Renal cortical epithelial cell (primary cell): ENCODE data around the gene DMBT1. TPM values are rescaled to one million over a fixed set of nuclear protein-coding genes. Genes with fewer than 3 reads are reported as not detected.
"Not testable (repeated sequence)": the region's sequence is repeated elsewhere in the genome, so short reads cannot be mapped to it uniquely, and the experiment has no call there.

Experiments
- DNase-seq: peaks from one replicate; pipeline ENCODE4 v3.0.0-alpha.2; 2011; ENCODE audit warnings: low read depth
- total RNA-seq: library from RNA; depleted of rRNA; stranded (reverse); fragments of >200 nt; gene quantifications from 2 replicates; pipeline ENCODE4 v1.2.3, GENCODE V29; 2014

Gene DMBT1
- total RNA-seq, 1 donor from 2014 or later: under 0.01 TPM

- not testable (repeated sequence) for DNase-seq
Observed at GRCh38 chr10:122586070-122586469, 25.5 kb downstream of the DMBT1 start.

DNA sequence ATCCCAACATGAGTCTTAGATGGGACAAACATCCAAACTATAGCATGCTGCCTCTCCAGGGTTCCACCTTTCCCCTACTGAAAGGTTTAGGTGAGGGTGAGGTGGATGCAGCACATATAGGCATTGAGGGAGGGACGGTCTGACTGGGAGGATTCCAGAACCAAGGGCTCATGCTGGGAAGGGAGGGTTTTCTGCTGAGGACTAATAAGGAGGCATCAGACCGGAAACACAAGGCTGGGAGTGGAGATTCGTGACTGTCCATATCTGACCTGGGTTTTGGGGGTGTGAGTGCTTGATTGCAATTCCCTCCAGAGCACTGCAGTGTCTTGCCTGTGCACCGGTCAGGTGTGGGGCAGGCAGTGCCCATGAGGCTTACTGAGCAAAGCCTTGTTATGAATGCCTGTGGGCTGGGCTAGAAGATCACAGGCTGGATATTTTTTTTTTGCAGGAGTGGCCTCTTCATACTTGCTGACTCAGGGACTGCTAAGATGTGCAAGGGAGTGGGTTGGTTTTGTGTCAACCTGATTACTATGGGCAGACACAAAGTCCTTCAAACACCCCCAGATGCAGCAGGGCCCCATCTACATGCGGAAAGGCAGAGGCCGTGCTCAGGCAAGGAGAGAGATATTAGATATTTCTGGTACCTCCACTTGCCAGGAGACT, 26.7 kb downstream of the DMBT1 start:
- no peak for DNase-seq

GRCh38 chr10:122588381-122588780, 27.8 kb downstream of the DMBT1 start:
- DNase-seq: no peak

- DNase-seq: no peak
Observed at GRCh38 chr10:122590153-122590552, 29.6 kb downstream of the DMBT1 start.

DNA sequence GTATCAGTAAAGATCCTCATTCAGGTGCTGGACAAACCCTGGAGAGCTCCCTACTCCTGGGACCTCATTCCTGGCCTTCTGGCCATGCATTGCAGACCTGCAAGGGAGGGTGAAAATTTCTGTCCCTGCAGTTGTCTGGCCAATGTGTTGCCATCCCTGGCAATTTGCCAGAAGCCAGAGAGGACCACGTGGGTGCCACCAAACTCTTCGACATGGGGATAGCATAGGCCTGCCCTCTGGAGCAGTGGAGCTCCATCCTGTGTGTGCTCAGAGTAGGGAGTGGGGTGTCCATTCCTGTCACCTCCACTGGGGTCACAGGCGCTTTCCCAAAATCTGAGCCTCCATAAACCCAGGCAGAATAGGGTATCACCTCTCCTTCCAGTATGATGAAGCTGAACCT, 31.2 kb downstream of the DMBT1 start:
- no peak for DNase-seq

DNA sequence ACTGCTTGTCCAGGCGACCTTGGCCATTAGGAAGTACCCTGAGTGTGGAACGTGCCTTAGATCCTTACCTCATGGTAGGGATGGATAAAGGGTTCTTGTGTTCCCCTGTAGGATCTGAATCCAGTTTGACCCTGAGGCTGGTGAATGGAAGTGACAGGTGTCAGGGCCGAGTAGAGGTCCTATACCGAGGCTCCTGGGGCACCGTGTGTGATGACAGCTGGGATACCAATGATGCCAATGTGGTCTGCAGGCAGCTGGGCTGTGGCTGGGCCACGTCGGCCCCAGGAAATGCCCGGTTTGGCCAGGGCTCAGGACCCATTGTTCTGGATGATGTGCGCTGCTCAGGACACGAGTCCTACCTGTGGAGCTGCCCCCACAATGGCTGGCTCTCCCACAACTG, 31.6 kb downstream of the DMBT1 start:
- DNase-seq: no peak

DNA sequence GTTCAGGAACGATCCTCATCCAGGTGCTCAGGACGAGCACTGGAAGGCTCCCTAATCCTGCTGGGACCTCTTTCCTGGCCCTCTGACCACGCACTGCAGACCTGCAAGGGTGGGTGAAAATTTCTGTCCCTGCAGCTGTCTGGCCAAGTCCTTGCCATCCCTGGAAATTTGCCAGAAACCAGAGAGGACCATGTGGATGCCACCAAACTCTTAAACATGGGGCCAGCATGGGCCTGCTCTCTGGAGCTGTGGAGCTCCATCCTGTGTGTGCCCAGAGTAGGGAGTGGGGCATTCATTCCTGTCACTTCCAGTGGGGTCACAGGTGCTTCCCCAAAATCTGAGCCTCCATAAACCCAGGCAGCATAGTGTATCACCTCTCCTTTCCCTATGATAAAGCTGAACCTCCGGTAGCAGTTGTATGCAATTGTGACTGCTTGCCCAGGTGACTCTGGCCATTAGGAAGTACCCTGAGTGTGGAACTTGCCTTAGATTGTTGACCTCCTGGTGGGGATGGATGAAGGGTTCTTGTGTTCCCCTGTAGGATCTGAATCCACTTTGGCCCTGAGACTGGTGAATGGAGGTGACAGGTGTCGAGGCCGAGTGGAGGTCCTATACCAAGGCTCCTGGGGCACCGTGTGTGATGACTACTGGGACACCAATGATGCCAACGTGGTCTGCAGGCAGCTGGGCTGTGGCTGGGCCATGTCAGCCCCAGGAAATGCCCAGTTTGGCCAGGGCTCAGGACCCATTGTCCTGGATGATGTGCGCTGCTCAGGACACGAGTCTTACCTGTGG, 57.1 kb downstream of the DMBT1 start:
- DNase-seq: no peak

GRCh38 chr10:122618461-122619165, 58.1 kb downstream of the DMBT1 start:
- DNase-seq: no peak

DNA sequence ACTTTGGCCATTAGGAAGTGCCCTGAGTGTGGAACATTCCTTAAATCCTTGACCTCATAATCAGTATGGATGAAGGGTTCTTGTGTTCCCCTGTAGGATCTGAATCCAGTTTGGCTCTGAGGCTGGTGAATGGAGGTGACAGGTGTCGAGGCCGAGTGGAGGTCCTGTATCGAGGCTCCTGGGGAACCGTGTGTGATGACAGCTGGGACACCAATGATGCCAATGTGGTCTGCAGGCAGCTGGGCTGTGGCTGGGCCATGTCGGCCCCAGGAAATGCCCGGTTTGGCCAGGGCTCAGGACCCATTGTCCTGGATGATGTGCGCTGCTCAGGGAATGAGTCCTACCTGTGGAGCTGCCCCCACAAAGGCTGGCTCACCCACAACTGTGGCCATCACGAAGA, 60.4 kb downstream of the DMBT1 start:
- DNase-seq: not testable (repeated sequence)

GRCh38 chr10:122624546-122624945, 64.0 kb downstream of the DMBT1 start:
- DNase-seq: no peak

GRCh38 chr10:122630526-122630925, 70.0 kb downstream of the DMBT1 start:
- DNase-seq: no peak

GRCh38 chr10:122632031-122632430, 71.5 kb downstream of the DMBT1 start:
- no peak for DNase-seq

DNA sequence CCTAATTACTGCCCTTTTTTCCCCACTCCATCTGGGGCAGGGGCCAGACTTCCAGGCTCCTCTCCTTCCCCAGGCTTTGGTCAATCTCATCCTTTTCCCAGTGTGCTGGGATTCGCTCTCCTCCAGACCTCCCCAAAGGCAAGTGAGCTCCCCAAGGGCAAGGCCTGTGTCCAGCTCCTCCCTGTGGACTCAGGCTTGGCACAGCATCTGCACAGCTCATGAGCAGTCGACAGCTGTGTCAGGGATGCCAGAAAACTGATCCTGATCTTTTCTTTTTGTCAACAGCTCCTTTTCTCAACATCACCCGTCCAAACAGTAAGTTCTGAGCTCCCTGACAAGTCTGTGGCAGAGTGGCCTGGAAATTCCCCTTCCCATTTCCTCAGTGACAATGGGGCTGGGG, 72.0 kb downstream of the DMBT1 start:
- DNase-seq: no peak

DNA sequence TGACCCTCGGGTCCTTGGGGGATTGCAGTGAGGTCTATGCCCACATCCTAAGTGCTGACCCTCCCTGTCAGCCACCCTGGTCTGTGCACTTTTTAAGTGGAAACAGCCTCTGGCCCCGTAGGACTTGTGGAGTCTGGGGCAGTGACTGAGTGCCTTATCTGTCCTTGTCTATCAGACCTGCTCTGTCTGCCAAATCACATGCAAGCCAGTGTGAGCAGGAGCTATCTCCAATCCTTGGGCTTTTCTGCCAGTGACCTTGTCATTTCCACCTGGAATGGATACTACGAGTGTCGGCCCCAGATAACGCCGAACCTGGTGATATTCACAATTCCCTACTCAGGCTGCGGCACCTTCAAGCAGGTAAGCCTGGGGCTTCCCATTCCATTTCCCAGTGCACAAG, 76.4 kb downstream of the DMBT1 start:
- DNase-seq: no peak

GRCh38 chr10:122637376-122637775, 76.8 kb downstream of the DMBT1 start:
- DNase-seq: no peak

DNA sequence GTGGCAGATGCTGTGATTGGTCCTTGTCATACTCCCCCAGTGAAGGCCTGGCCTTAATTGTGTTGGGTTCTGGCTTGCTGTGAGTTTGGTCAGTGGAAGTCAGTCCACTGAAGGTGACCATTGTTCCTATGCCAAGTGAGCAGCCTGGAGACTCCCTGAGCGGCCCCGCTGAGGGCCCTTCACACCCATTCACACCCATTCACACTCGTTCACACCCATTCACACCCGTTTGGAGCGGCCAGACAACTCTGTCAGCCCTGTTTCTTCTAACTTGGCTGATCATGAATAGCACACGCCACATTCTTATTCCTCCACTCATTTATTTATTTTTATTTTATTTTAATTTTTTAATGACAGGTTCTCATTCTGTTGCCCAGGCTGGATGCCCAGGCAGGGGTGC, 77.6 kb downstream of the DMBT1 start:
- no peak for DNase-seq

GRCh38 chr10:122639801-122640200, 79.2 kb downstream of the DMBT1 start:
- DNase-seq: no peak

GRCh38 chr10:122640921-122641320, 80.4 kb downstream of the DMBT1 start:
- no peak for DNase-seq

GRCh38 chr10:122642726-122643605, 82.4 kb downstream of the DMBT1 start:
- DNase-seq: no peak

DNA sequence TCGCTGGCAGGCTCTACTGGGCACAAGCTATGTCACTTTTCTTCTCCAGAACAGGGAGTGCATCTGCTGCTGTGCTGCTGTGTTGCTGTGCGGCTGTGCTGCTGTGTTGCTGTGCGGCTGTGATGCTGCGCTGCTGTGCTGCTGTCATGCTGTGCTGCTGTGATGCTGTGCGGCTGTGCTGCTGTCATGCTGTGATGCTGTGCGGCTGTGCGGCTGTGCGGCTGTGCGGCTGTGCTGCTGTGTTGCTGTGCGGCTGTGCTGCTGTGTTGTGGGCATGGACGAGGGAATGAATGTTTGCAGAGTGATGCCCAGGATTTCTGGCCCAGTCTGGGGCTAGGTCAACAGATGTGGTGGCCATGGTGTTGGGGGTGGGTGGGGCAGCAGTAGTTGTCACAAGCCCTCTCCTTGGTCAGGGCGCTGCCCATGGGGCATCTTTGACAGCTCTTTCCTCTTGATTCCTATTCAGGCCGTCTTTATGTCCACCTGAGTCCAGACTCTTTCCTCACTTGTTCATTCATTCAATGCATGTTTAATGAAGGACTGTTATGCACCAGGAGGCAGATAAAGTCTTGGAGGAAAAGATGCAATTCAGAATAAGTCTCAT, 83.5 kb downstream of the DMBT1 start:
- no peak for DNase-seq
